ENCODE results near the gene IFIH1. TPM values are rescaled to one million over a fixed set of nuclear protein-coding genes. Genes with fewer than 3 reads are reported as not detected.

Gene IFIH1
- total and polyA plus RNA-seq, 2 of the 8 experiments (the other 6 are each of a cell fraction or from before 2014, with no cell fraction given) = 0.32 to 2.0 TPM

- H3K9ac ChIP-seq (replicated peaks in 1 of 4; ENCODE audit: extremely low read depth in 1 of 4, low read depth in 3 of 4, low read length in 3 of 4) = no peak within 1 kb of the TSS
- H3K14ac ChIP-seq (ENCODE audit: insufficient read length) = no peak within 1 kb of the TSS
- no peak for TF ChIP-seq SAP30 (IDR thresholded peaks at IDR 0.05; ENCODE audit: insufficient read depth, insufficient replicate concordance, low read length)
- TF ChIP-seq ASH2L (IDR thresholded peaks at IDR 0.05; ENCODE audit: low read length) = no peak
- TF ChIP-seq CBX5 (IDR thresholded peaks at IDR 0.05; ENCODE audit: low read depth, low read length) = no peak
- TF ChIP-seq EZH2 (IDR thresholded peaks at IDR 0.05; ENCODE audit: low read depth, low read length, severe bottlenecking) = no peak
- TF ChIP-seq, protein P1, sequence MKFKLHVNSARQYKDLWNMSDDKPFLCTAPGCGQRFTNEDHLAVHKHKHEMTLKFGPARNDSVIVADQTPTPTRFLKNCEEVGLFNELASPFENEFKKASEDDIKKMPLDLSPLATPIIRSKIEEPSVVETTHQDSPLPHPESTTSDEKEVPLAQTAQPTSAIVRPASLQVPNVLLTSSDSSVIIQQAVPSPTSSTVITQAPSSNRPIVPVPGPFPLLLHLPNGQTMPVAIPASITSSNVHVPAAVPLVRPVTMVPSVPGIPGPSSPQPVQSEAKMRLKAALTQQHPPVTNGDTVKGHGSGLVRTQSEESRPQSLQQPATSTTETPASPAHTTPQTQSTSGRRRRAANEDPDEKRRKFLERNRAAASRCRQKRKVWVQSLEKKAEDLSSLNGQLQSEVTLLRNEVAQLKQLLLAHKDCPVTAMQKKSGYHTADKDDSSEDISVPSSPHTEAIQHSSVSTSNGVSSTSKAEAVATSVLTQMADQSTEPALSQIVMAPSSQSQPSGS (IDR thresholded peaks at IDR 0.05; ENCODE audit: low read length) = no peak
- no peak for TF ChIP-seq POU5F1 (IDR thresholded peaks at IDR 0.05; ENCODE audit: low read depth, low read length)
- no peak for TF ChIP-seq ZNF274 (IDR thresholded peaks at IDR 0.05; ENCODE audit: borderline replicate concordance, extremely low read depth, low read length)
- TF ChIP-seq TEAD4 (IDR thresholded peaks at IDR 0.05; ENCODE audit: low read depth, low read length) = no peak
- TF ChIP-seq E2F6 (IDR thresholded peaks at IDR 0.05) = no peak
- TF ChIP-seq EGR1 (IDR thresholded peaks at IDR 0.05; ENCODE audit: borderline replicate concordance, low read depth, low read length) = no peak
- TF ChIP-seq BRCA1 (IDR thresholded peaks at IDR 0.05; ENCODE audit: low read depth, low read length) = no peak
- no peak for TF ChIP-seq SIX5 (IDR thresholded peaks at IDR 0.05; ENCODE audit: low read depth, low read length)
- no peak for TF ChIP-seq SRF (IDR thresholded peaks at IDR 0.05; ENCODE audit: low read depth, low read length)
These were observed 75.2 kb downstream of the IFIH1 start, which contains the start of gene FAP for GRCh38 chr2:162243294-162243693. Gene FAP (minus strand): TSS chr2:162243445. CDS start chr2:162243327, 118 bp downstream.

More at GRCh38 chr2:162243294-162243693, 75.2 kb downstream of the IFIH1 start, which contains the start of gene FAP:
- Histone ChIP-seq H4K5ac (ENCODE audit: insufficient read length, low read depth, low read length) (no peak within 1 kb of the TSS), H2BK5ac (ENCODE audit: low read depth, low read length) (no peak within 1 kb of the TSS), H3K4me1 (replicated peaks in 1 of 4; ENCODE audit: control insufficient read depth in 3 of 4, insufficient read depth in 4 of 4, low read length in 3 of 4) (no peaks in the 10 kb centered on the region), H3K27me3 (replicated peaks in 1 of 4; ENCODE audit: control insufficient read depth in 3 of 4, extremely low read depth in 1 of 4, insufficient read depth in 3 of 4, low read length in 3 of 4) (no peaks in the 10 kb centered on the region), H3K4ac (replicated peaks; ENCODE audit: insufficient read length, low read depth, low read length) (no peak within 1 kb of the TSS), H4K8ac (ENCODE audit: extremely low read depth, insufficient read depth, low read length) (no peak within 1 kb of the TSS), H3K79me1 (ENCODE audit: low read depth, low read length) (no peaks in the 10 kb centered on the region), H2AFZ (ENCODE audit: low read length) (no peak within 1 kb of the TSS), H2BK120ac (replicated peaks; ENCODE audit: low read depth, low read length) (no peak within 1 kb of the TSS), H3K4me3 (ENCODE audit: extremely low read depth in 1 of 4, insufficient read depth in 2 of 4, low read depth in 3 of 4, low read length in 4 of 4) (no peak within 1 kb of the TSS), H3K36me3 (ENCODE audit: control insufficient read depth in 2 of 4, insufficient read depth in 4 of 4, low read length in 3 of 4) (no peaks in the 10 kb centered on the region), H2BK12ac (ENCODE audit: low read depth, low read length) (no peak within 1 kb of the TSS), H3K56ac (replicated peaks; ENCODE audit: insufficient read length, low read depth, low read length) (no peak within 1 kb of the TSS), H4K20me1 (replicated peaks in 1 of 2; ENCODE audit: control insufficient read depth in 1 of 2, insufficient read depth in 2 of 2, low read length in 2 of 2) (no peaks in the 10 kb centered on the region), H3K23ac (ENCODE audit: insufficient read length) (no peak within 1 kb of the TSS), H2BK20ac (ENCODE audit: low read length) (no peak within 1 kb of the TSS), H3K79me2 (ENCODE audit: control insufficient read depth in 1 of 2, insufficient read depth in 2 of 2, low read length in 2 of 2) (no peaks in the 10 kb centered on the region), H4K91ac (replicated peaks; ENCODE audit: insufficient read length, low read length) (no peak within 1 kb of the TSS), H2BK15ac (ENCODE audit: low read length) (no peak within 1 kb of the TSS), H3K4me2 (ENCODE audit: insufficient read depth in 1 of 2, low read depth in 2 of 2, low read length in 2 of 2) (no peak within 1 kb of the TSS), H3K27ac (ENCODE audit: low read depth, low read length) (no peak within 1 kb of the TSS), H2AK5ac (ENCODE audit: low read depth, low read length) (no peak within 1 kb of the TSS), H3K18ac (ENCODE audit: extremely low read depth, low read length) (no peak within 1 kb of the TSS), H3K23me2 (ENCODE audit: low read depth, low read length) (no peaks in the 10 kb centered on the region), H3K9me3 (ENCODE audit: insufficient read depth in 2 of 2, low read depth in 1 of 2, low read length in 1 of 2) (no peaks in the 10 kb centered on the region)
- WGBS, 2 experiments (ENCODE audit: extremely low coverage in 1 of 2, insufficient coverage in 1 of 2, insufficient read length in 1 of 2, insufficient replicate concordance in 2 of 2, low coverage in 1 of 2, low lambda C conversion rate in 2 of 2, missing lambda C conversion rate in 1 of 2) = 85% methylated on average over 6 of the region's 6 CpGs; no CpG with 5 or more reads in 1 of the 2 experiments
- DNase-seq (ENCODE audit: low read depth in 1 of 2, low spot score in 2 of 2) (no peak), FAIRE-seq (no peak)
- POLR2A ChIA-PET (ENCODE audit: partially characterized antibody) = no interaction called here
- CTCF ChIA-PET (ENCODE audit: partially characterized antibody) = interaction anchor here (2.8 to 4.1 kb wide), 2 partner anchors 23 to 55 kb away, joined by 11 to 20 read pairs; no protein-coding TSS in a partner anchor

Data from H1 (cell line).